ENCODE measurements around the gene LIMCH1. TPM values are rescaled to one million over a fixed set of nuclear protein-coding genes. Genes with fewer than 3 reads are reported as not detected.

The LIMCH1 gene
- polyA plus RNA-seq, 1 of the 3 experiments (the other 2 are of a cell fraction) = 1.2 TPM

- H2AFZ ChIP-seq (ENCODE audit: low read depth) = no peak overlapping the region
- WGBS (ENCODE audit: low lambda C conversion rate) = 55% methylated on average over 15 of the region's 15 CpGs
Observed at GRCh38 chr4:41613386-41613785, 75.4 kb downstream of the LIMCH1 start.

More at GRCh38 chr4:41613386-41613785, 75.4 kb downstream of the LIMCH1 start:
- DNase-seq = no peak
- TF ChIP-seq NFIC (IDR thresholded peaks at IDR 0.05; ENCODE audit: borderline replicate concordance) = no peak
- no peak for TF ChIP-seq POLR2AphosphoS5 (IDR thresholded peaks at IDR 0.05; ENCODE audit: low read depth, low read length)
- TF ChIP-seq FOXJ3 (CRISPR knock-in tag; IDR thresholded peaks at IDR 0.05) = no peak
- TF ChIP-seq TCF12 (IDR thresholded peaks at IDR 0.05) = no peak
- no peak for TF ChIP-seq EP300 (IDR thresholded peaks at IDR 0.05; ENCODE audit: borderline replicate concordance in 1 of 2, low read depth in 1 of 2, low read length in 1 of 2)
- no peak for TF ChIP-seq JUND (IDR thresholded peaks at IDR 0.05)
- TF ChIP-seq GABPA (IDR thresholded peaks at IDR 0.05; ENCODE audit: low read depth) = no peak
- TF ChIP-seq PBX3 (IDR thresholded peaks at IDR 0.05) = no peak
- no peak for TF ChIP-seq IRF3 (IDR thresholded peaks at IDR 0.05; ENCODE audit: low read depth, low read length)
- TF ChIP-seq MEF2A (IDR thresholded peaks at IDR 0.05; ENCODE audit: borderline replicate concordance, low read depth) = no peak
- TF ChIP-seq CHD2 (IDR thresholded peaks at IDR 0.05; ENCODE audit: low read length, partially characterized antibody) = no peak
- TF ChIP-seq TAF1 (IDR thresholded peaks at IDR 0.05; ENCODE audit: borderline replicate concordance, low read depth, low read length) = no peak
- no peak for TF ChIP-seq GATA2 (CRISPR knock-in tag; IDR thresholded peaks at IDR 0.05)
- TF ChIP-seq SIN3A (IDR thresholded peaks at IDR 0.05; ENCODE audit: borderline replicate concordance, low read depth, low read length) = no peak
- no peak for TF ChIP-seq USF2 (IDR thresholded peaks at IDR 0.05; ENCODE audit: borderline replicate concordance, low read depth, low read length)
- no peak for TF ChIP-seq FOSL2 (IDR thresholded peaks at IDR 0.05; ENCODE audit: borderline replicate concordance, low read depth)
- no peak for TF ChIP-seq RFX5 (IDR thresholded peaks at IDR 0.05; ENCODE audit: low read length)
- H3K9ac ChIP-seq = no peak overlapping the region
- H3K9me2 ChIP-seq = no peaks in the 10 kb centered on the region
- no peak overlapping the region for H3K4me3 ChIP-seq (ENCODE audit: low read depth in 2 of 2, low read length in 1 of 2)
- H3K27me3 ChIP-seq (ENCODE audit: insufficient read depth) = no peaks in the 10 kb centered on the region
- peak overlapping the region; percentile 53; the same call in 1 of the 2 replicates for H3K4me2 ChIP-seq
- CTCF ChIA-PET = interaction anchor here (2.1 kb wide), 1 partner anchor 48 kb away, joined by 5 read pairs; no protein-coding TSS in a partner anchor
- H4K20me1 ChIP-seq (ENCODE audit: insufficient read depth) = no peaks in the 10 kb centered on the region
- H3K9me3 ChIP-seq = no peaks in the 10 kb centered on the region
- no peaks in the 10 kb centered on the region for H3K79me2 ChIP-seq (ENCODE audit: insufficient read depth)
- no peaks in the 10 kb centered on the region for H3K36me3 ChIP-seq (replicated peaks in 1 of 2; ENCODE audit: control insufficient read depth in 1 of 2, insufficient read depth in 2 of 2, low read length in 1 of 2)
- peak overlapping the region in 1 of 2 experiments; percentile 89; a peak in 2 of 4 replicates for H3K27ac ChIP-seq (ENCODE audit: low read depth in 2 of 2, low read length in 1 of 2)
- H3K4me1 ChIP-seq (ENCODE audit: control insufficient read depth in 1 of 2, insufficient read depth in 2 of 2, low read depth in 1 of 2, low read length in 1 of 2) = peaks cover 0 to 22% of the 10 kb centered on the region in 2 experiments; a peak in 3 of 4 replicates
- POLR2A ChIA-PET = interaction anchor here (0.6 kb wide), 1 partner anchor 357 kb away, joined by 3 read pairs; no protein-coding TSS in a partner anchor
- peaks cover 4% of the 10 kb centered on the region for H3F3A ChIP-seq (replicated peaks; ENCODE audit: insufficient read depth)
